Measurements from ENCODE around the gene C11orf97. TPM values are rescaled to one million over a fixed set of nuclear protein-coding genes. Genes with fewer than 3 reads are reported as not detected.
A peak's percentile ranks its signal among the peaks of the same experiment; 100 is the strongest.
"Not testable (repeated sequence)": the region's sequence is repeated elsewhere in the genome, so short reads cannot be mapped to it uniquely, and the experiment has no call there.

Gene C11orf97
- total RNA-seq, 1 experiment from 2014 or later = not detected

DNA sequence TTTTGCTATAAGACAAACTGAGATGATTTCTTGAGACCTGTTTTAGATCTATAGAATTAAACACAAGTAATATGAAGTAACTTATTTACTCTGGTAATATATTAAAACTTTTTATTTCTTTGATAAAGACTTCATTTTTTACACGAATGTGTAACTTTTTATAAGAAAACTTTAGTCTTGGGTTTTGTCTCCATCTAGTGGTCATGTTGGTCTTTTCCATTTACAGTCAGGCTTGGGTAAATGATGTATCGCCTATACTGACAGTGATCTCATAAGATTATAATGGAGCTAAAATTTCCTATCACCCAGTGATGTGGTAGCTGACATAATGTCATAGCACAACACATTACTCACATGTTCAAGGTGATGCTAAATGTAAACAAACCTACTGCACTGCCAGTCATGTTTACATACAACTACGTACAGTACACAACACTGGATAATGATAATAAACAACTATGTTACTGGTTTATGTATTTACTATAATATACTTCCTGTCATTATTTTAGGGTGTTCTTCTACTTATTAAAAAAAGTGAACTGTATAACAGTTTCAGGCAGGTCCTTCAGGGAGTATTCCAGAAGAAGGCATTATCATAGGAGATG is 7.5 kb upstream of the C11orf97 start:
- DNase-seq (ENCODE audit: low read depth, low spot score) = peak; percentile 51
- H3K36me3 ChIP-seq (ENCODE audit: control insufficient read depth in 1 of 2, insufficient read depth in 2 of 2, low read length in 2 of 2) = 0 out of 4 replicates have a peak, but pooled peaks cover 0 to 3% of the 10 kb centered on the region in 2 experiments
- no peaks in the 10 kb centered on the region for H3K79me2 ChIP-seq (ENCODE audit: insufficient read depth, low read length)
- H2AFZ ChIP-seq (ENCODE audit: low read depth, low read length, poor library complexity, severe bottlenecking) = no peak overlapping the region
- no peaks in the 10 kb centered on the region for H3K9me3 ChIP-seq (ENCODE audit: control insufficient read depth in 1 of 2, insufficient read depth in 1 of 2, low read depth in 1 of 2, low read length in 2 of 2)
- no peaks in the 10 kb centered on the region for H3K9me2 ChIP-seq (ENCODE audit: insufficient read depth)
- TF ChIP-seq EZH2 (IDR thresholded peaks at IDR 0.05) (no peak), YY1 (IDR thresholded peaks at IDR 0.05; ENCODE audit: extremely low read depth, insufficient replicate concordance, low read depth, low read length) (no peak), ELF1 (IDR thresholded peaks at IDR 0.05; ENCODE audit: borderline replicate concordance, low read depth) (no peak), ZNF274 (IDR thresholded peaks at IDR 0.05; ENCODE audit: low read depth, low read length) (no peak), SP1 (IDR thresholded peaks at IDR 0.05; ENCODE audit: low read depth) (no peak), EGR1 (IDR thresholded peaks at IDR 0.05; ENCODE audit: low read depth) (no peak), RAD21 (IDR thresholded peaks at IDR 0.05; ENCODE audit: low read depth) (peak; percentile 86), CBX3 (IDR thresholded peaks at IDR 0.05; ENCODE audit: low read depth) (no peak), SRF (IDR thresholded peaks at IDR 0.05; ENCODE audit: low read depth) (no peak), POLR2A (IDR thresholded peaks at IDR 0.05; ENCODE audit: borderline replicate concordance, extremely low read depth, insufficient read depth, insufficient read length) (no peak)
- TF ChIP-seq, protein P1, sequence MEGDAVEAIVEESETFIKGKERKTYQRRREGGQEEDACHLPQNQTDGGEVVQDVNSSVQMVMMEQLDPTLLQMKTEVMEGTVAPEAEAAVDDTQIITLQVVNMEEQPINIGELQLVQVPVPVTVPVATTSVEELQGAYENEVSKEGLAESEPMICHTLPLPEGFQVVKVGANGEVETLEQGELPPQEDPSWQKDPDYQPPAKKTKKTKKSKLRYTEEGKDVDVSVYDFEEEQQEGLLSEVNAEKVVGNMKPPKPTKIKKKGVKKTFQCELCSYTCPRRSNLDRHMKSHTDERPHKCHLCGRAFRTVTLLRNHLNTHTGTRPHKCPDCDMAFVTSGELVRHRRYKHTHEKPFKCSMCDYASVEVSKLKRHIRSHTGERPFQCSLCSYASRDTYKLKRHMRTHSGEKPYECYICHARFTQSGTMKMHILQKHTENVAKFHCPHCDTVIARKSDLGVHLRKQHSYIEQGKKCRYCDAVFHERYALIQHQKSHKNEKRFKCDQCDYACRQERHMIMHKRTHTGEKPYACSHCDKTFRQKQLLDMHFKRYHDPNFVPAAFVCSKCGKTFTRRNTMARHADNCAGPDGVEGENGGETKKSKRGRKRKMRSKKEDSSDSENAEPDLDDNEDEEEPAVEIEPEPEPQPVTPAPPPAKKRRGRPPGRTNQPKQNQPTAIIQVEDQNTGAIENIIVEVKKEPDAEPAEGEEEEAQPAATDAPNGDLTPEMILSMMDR (IDR thresholded peaks at IDR 0.05 in 2 of 3, conservative IDR thresholded peaks at IDR 0.05 in 1 of 3; ENCODE audit: borderline replicate concordance in 1 of 3, insufficient read depth in 1 of 3, low read depth in 2 of 3, low read length in 2 of 3) = peak; percentile 55 to 72 (median 69)
- TF ChIP-seq, protein P2, sequence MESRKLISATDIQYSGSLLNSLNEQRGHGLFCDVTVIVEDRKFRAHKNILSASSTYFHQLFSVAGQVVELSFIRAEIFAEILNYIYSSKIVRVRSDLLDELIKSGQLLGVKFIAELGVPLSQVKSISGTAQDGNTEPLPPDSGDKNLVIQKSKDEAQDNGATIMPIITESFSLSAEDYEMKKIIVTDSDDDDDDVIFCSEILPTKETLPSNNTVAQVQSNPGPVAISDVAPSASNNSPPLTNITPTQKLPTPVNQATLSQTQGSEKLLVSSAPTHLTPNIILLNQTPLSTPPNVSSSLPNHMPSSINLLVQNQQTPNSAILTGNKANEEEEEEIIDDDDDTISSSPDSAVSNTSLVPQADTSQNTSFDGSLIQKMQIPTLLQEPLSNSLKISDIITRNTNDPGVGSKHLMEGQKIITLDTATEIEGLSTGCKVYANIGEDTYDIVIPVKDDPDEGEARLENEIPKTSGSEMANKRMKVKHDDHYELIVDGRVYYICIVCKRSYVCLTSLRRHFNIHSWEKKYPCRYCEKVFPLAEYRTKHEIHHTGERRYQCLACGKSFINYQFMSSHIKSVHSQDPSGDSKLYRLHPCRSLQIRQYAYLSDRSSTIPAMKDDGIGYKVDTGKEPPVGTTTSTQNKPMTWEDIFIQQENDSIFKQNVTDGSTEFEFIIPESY (IDR thresholded peaks at IDR 0.05; ENCODE audit: extremely low read depth, insufficient replicate concordance, low read length) = no peak
- no peak overlapping the region for H3K27ac ChIP-seq (ENCODE audit: low read depth, low read length)
- no peak overlapping the region for H3K4me3 ChIP-seq (replicated peaks in 1 of 2; ENCODE audit: low read depth in 1 of 2, low read length in 2 of 2)
- BruUV-seq (replicated peaks) = no TSS peak
- H3K27me3 ChIP-seq (ENCODE audit: insufficient read depth, low read length) = no peaks in the 10 kb centered on the region
- intact Hi-C loops (cut with micrococcal nuclease) = loop anchor here (1.0 to 10.0 kb wide), 7 partner anchors 179 to 1560 kb away; no protein-coding TSS in a partner anchor
- ChIA-PET CTCF (interaction anchor here (0.6 to 3.0 kb wide), 19 partner anchors 10 to 1268 kb away, joined by 3 to 54 read pairs (median 5); partner anchors contain the start of genes ANKRD49 and MRE11), RAD21 (ENCODE audit: low non-redundant PET in 1 of 2, low total read pairs in 2 of 2, uncharacterized antibody in 2 of 2, unreplicated experiment in 2 of 2) (interaction anchor here (0.6 to 2.2 kb wide), 3 partner anchors 609 to 630 kb away, joined by 3 to 13 read pairs (median 8); no protein-coding TSS in a partner anchor), POLR2A (no interaction called here)
- peak; percentile 79 for ATAC-seq
- no peaks in the 10 kb centered on the region for H4K20me1 ChIP-seq (ENCODE audit: insufficient read depth)
- no peaks in the 10 kb centered on the region for H3K4me1 ChIP-seq (ENCODE audit: control insufficient read depth in 1 of 2, insufficient read depth in 2 of 2, low read length in 2 of 2)
- H3K9ac ChIP-seq (ENCODE audit: low read length) = no peak overlapping the region
- H3K4me2 ChIP-seq (ENCODE audit: low read length) = no peak overlapping the region

DNA sequence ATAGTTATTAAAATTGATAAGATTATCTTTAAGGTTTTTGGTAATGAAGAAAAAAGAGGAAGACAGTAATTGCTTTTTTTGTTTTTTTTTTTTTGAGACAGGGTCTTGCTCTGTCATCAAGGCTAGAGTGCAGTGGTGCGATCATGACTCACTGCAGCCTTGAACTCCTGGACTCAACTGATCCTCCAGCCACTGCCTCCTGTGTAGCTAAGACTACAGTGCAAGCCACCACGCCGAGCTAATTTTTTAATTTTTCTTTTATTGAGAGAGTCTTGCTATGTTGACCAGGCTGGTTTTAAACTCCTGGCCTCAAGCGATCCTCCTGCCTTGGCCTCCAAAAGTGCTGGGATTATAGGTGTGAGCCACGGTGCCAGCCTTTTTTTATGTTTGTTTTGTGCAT is 5.7 kb upstream of the C11orf97 start:
- CTCF ChIA-PET = interaction anchor here (1.0 to 2.9 kb wide), 2 partner anchors 11 to 611 kb away, joined by 3 to 15 read pairs; no protein-coding TSS in a partner anchor
- H3K9ac ChIP-seq (ENCODE audit: low read length); H3K9me3 ChIP-seq (ENCODE audit: control insufficient read depth in 1 of 2, insufficient read depth in 1 of 2, low read depth in 1 of 2, low read length in 2 of 2); DNase-seq (ENCODE audit: low read depth, low spot score); ATAC-seq; RAD21 ChIA-PET (ENCODE audit: low non-redundant PET in 1 of 2, low total read pairs in 2 of 2, uncharacterized antibody in 2 of 2, unreplicated experiment in 2 of 2); H4K20me1 ChIP-seq (ENCODE audit: insufficient read depth); H3K27me3 ChIP-seq (ENCODE audit: insufficient read depth, low read length); BruUV-seq (replicated peaks); H3K4me3 ChIP-seq (replicated peaks in 1 of 2; ENCODE audit: low read depth in 1 of 2, low read length in 2 of 2); H3K27ac ChIP-seq (ENCODE audit: low read depth, low read length); H3K36me3 ChIP-seq (ENCODE audit: control insufficient read depth in 1 of 2, insufficient read depth in 2 of 2, low read length in 2 of 2); H2AFZ ChIP-seq (ENCODE audit: low read depth, low read length, poor library complexity, severe bottlenecking); H3K4me2 ChIP-seq (ENCODE audit: low read length); H3K79me2 ChIP-seq (ENCODE audit: insufficient read depth, low read length); H3K4me1 ChIP-seq (ENCODE audit: control insufficient read depth in 1 of 2, insufficient read depth in 2 of 2, low read length in 2 of 2); H3K9me2 ChIP-seq (ENCODE audit: insufficient read depth); POLR2A ChIA-PET: not testable (repeated sequence)
- intact Hi-C loops (cut with micrococcal nuclease) = loop anchor here (10.0 kb wide), 3 partner anchors 582 to 1562 kb away; no protein-coding TSS in a partner anchor

Measured in HCT116 (cell line).